Lung microvascular endothelial cell (primary cell): ENCODE data around the gene KLF2. TPM values are rescaled to one million over a fixed set of nuclear protein-coding genes. Genes with fewer than 3 reads are reported as not detected.
"Not testable (repeated sequence)": the region's sequence is repeated elsewhere in the genome, so short reads cannot be mapped to it uniquely, and the experiment has no call there.

ENCODE experiments used
- DNase-seq, 2 donors: peaks; one replicate each; pipeline versions ENCODE4 v3.0.0 to v3.0.0-alpha.2; 2010; ENCODE audit warnings: low read depth in 2 of 2
- total RNA-seq: library from RNA; depleted of rRNA; stranded (reverse); fragments of >200 nt; gene quantifications from 2 replicates; pipeline ENCODE4 v1.2.1, GENCODE V29; 2014

Gene KLF2
- total RNA-seq, 1 donor from 2014 or later: 10.1 TPM

GRCh38 chr19:16336571-16336970, 11.9 kb downstream of the KLF2 start:
- no peak for DNase-seq

- DNase-seq: peak in 1 of 2 donors; percentile 23
These were observed 13.3 kb downstream of the KLF2 start for GRCh38 chr19:16337809-16338469.

GRCh38 chr19:16338470-16339360, 14.1 kb downstream of the KLF2 start:
- peak; percentile 64 to 96 for DNase-seq

GRCh38 chr19:16339361-16339725, 14.7 kb downstream of the KLF2 start:
- DNase-seq: no peak

GRCh38 chr19:16340092-16340491, 15.5 kb downstream of the KLF2 start:
- DNase-seq: peak in 1 of 2 donors; percentile 60

GRCh38 chr19:16340654-16341053, 16.0 kb downstream of the KLF2 start:
- DNase-seq: no peak

- peak; percentile 24 to 41 for DNase-seq
These were observed 17.5 kb downstream of the KLF2 start for GRCh38 chr19:16342002-16342715.

GRCh38 chr19:16343156-16343555, 18.5 kb downstream of the KLF2 start:
- no peak for DNase-seq

- peak in 1 of 2 donors; percentile 66 for DNase-seq
These were observed 20.8 kb downstream of the KLF2 start for GRCh38 chr19:16345457-16345856.

GRCh38 chr19:16347099-16347498, 22.5 kb downstream of the KLF2 start:
- DNase-seq: not testable (repeated sequence)

- peak; percentile 73 to 81 for DNase-seq
These were observed 23.1 kb downstream of the KLF2 start for GRCh38 chr19:16347706-16348105.

GRCh38 chr19:16349551-16350152, 25.0 kb downstream of the KLF2 start:
- peak; percentile 49 to 94 for DNase-seq

- DNase-seq: peak; percentile 52 to 86
These were observed 26.6 kb downstream of the KLF2 start for GRCh38 chr19:16351133-16351809.

- no peak for DNase-seq
These were observed 30.8 kb downstream of the KLF2 start for GRCh38 chr19:16355293-16356043.

- no peak for DNase-seq
These were observed 33.8 kb downstream of the KLF2 start for GRCh38 chr19:16358456-16358855.

GRCh38 chr19:16359074-16359473, 34.4 kb downstream of the KLF2 start:
- DNase-seq: peak; percentile 43 to 48

- no peak for DNase-seq
These were observed 35.3 kb downstream of the KLF2 start for GRCh38 chr19:16359964-16360363.

- no peak for DNase-seq
These were observed 36.1 kb downstream of the KLF2 start for GRCh38 chr19:16360738-16361137.

GRCh38 chr19:16361254-16361653, 36.6 kb downstream of the KLF2 start:
- DNase-seq: no peak

- no peak for DNase-seq
These were observed 37.3 kb downstream of the KLF2 start for GRCh38 chr19:16361926-16362325.
